ENCODE measurements around the gene TOGARAM2. TPM values are rescaled to one million over a fixed set of nuclear protein-coding genes. Genes with fewer than 3 reads are reported as not detected.

TOGARAM2 gene
- total and polyA plus RNA-seq, 2 of the 8 experiments (the other 6 are each of a cell fraction or from before 2014, with no cell fraction given): 0.42 to 1.4 TPM

DNA sequence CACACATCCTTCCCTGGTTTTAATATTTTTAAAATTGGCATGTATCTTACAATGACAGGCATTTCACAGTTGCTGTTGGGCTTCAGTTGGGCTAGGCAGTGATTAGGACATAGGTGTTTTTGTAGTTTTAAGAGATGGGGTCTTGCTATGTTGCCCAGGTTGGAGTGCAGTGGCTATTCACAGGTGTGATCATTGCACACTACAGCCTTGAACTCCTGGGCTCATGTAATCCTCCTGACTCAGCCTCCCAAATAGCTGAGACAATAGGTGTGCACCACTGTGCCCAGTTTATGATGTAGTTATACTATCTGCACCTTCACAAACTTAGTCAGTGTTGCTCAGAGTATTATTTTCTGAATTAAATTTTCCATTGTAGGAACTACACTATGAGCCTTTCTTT, 49.9 kb downstream of the TOGARAM2 start:
- H3K27ac ChIP-seq (ENCODE audit: low read depth, low read length): no peak overlapping the region
- FAIRE-seq: no peak
- H2BK15ac ChIP-seq (ENCODE audit: low read length): no peak overlapping the region
- H3K18ac ChIP-seq (ENCODE audit: extremely low read depth, low read length): no peak overlapping the region
- H3K9ac ChIP-seq (replicated peaks in 1 of 4; ENCODE audit: extremely low read depth in 1 of 4, low read depth in 3 of 4, low read length in 3 of 4): no peak overlapping the region
- no peak overlapping the region for H2BK12ac ChIP-seq (ENCODE audit: low read depth, low read length)
- no peaks in the 10 kb centered on the region for H3K79me2 ChIP-seq (ENCODE audit: control insufficient read depth in 1 of 2, insufficient read depth in 2 of 2, low read length in 2 of 2)
- H3K79me1 ChIP-seq (ENCODE audit: low read depth, low read length): no peaks in the 10 kb centered on the region
- no peak overlapping the region for H4K8ac ChIP-seq (ENCODE audit: extremely low read depth, insufficient read depth, low read length)
- H3K4ac ChIP-seq (replicated peaks; ENCODE audit: insufficient read length, low read depth, low read length): no peak overlapping the region
- ChIA-PET CTCF (ENCODE audit: partially characterized antibody) (no interaction called here), POLR2A (ENCODE audit: partially characterized antibody) (no interaction called here)
- H3K4me1 ChIP-seq (replicated peaks in 1 of 4; ENCODE audit: control insufficient read depth in 3 of 4, insufficient read depth in 4 of 4, low read length in 3 of 4): no peaks in the 10 kb centered on the region; a peak in 1 of 7 replicates
- H4K91ac ChIP-seq (replicated peaks; ENCODE audit: insufficient read length, low read length): no peak overlapping the region
- no peaks in the 10 kb centered on the region for H3K27me3 ChIP-seq (replicated peaks in 1 of 4; ENCODE audit: control insufficient read depth in 3 of 4, extremely low read depth in 1 of 4, insufficient read depth in 3 of 4, low read length in 3 of 4)
- no peaks in the 10 kb centered on the region for H3K9me3 ChIP-seq (ENCODE audit: insufficient read depth in 2 of 2, low read depth in 1 of 2, low read length in 1 of 2)
- no peak overlapping the region for H3K56ac ChIP-seq (replicated peaks; ENCODE audit: insufficient read length, low read depth, low read length)
- H3K23me2 ChIP-seq (ENCODE audit: low read depth, low read length): no peaks in the 10 kb centered on the region
- H3K36me3 ChIP-seq (ENCODE audit: control insufficient read depth in 2 of 4, insufficient read depth in 4 of 4, low read length in 3 of 4): no peaks in the 10 kb centered on the region
- H4K20me1 ChIP-seq (replicated peaks in 1 of 2; ENCODE audit: control insufficient read depth in 1 of 2, insufficient read depth in 2 of 2, low read length in 2 of 2): no peaks in the 10 kb centered on the region
- TF ChIP-seq RFX5 (IDR thresholded peaks at IDR 0.05; ENCODE audit: borderline replicate concordance, low read depth, low read length): no peak
- TF ChIP-seq NRF1 (IDR thresholded peaks at IDR 0.05; ENCODE audit: low read depth, low read length): no peak
- TF ChIP-seq FOSL1 (IDR thresholded peaks at IDR 0.05; ENCODE audit: insufficient read depth, low read depth, low read length): no peak
- TF ChIP-seq SP4 (IDR thresholded peaks at IDR 0.05; ENCODE audit: low read length): no peak
- no peak for TF ChIP-seq TAF7 (optimal IDR thresholded peaks at IDR 0.05; ENCODE audit: borderline replicate concordance, low read depth, low read length)
- TF ChIP-seq SP2 (IDR thresholded peaks at IDR 0.05; ENCODE audit: low read length): no peak
- TF ChIP-seq EP300 (IDR thresholded peaks at IDR 0.05; ENCODE audit: borderline replicate concordance in 1 of 2, low read depth in 2 of 2, low read length in 2 of 2): no peak
- TF ChIP-seq CEBPB (IDR thresholded peaks at IDR 0.05; ENCODE audit: low read depth, low read length): no peak
- TF ChIP-seq TAF1 (IDR thresholded peaks at IDR 0.05; ENCODE audit: low read depth, low read length): no peak
- TF ChIP-seq CBX8 (IDR thresholded peaks at IDR 0.05; ENCODE audit: borderline replicate concordance, low read depth, low read length): no peak
- no peak for TF ChIP-seq POLR2AphosphoS5 (IDR thresholded peaks at IDR 0.05; ENCODE audit: low read depth, low read length)
- no peak overlapping the region for H2AK5ac ChIP-seq (ENCODE audit: low read depth, low read length)
- H3K23ac ChIP-seq (ENCODE audit: insufficient read length): no peak overlapping the region
- DNase-seq (ENCODE audit: low read depth in 1 of 2, low spot score in 2 of 2): no peak
- H2BK20ac ChIP-seq (ENCODE audit: low read length): no peak overlapping the region
- H2AFZ ChIP-seq (ENCODE audit: low read length): no peak overlapping the region
- no peak overlapping the region for H4K5ac ChIP-seq (ENCODE audit: insufficient read length, low read depth, low read length)
- no peak overlapping the region for H2BK5ac ChIP-seq (ENCODE audit: low read depth, low read length)
- H3K4me3 ChIP-seq (ENCODE audit: extremely low read depth in 1 of 4, insufficient read depth in 2 of 4, low read depth in 3 of 4, low read length in 4 of 4): no peak overlapping the region
- no peak overlapping the region for H3K14ac ChIP-seq (ENCODE audit: insufficient read length)
- H2BK120ac ChIP-seq (replicated peaks; ENCODE audit: low read depth, low read length): no peak overlapping the region
- no peak overlapping the region for H3K4me2 ChIP-seq (ENCODE audit: insufficient read depth in 1 of 2, low read depth in 2 of 2, low read length in 2 of 2)

Measured in H1 (cell line).